HL-60 (cell line): Measurements from ENCODE around the gene MNAT1.

Experiments
- DNase-seq, 2 experiments: peaks; one replicate each; pipeline ENCODE4 v3.0.0-alpha.2; 2010 to 2020; ENCODE audit warnings: low read depth in 1 of 2, low spot score in 1 of 2
- H3K27ac ChIP-seq: fragments of 250-450 bp; sonication (Bioruptor Pico); replicated peaks from 2 replicates; pipeline ENCODE4 v1.5.1; 2020; ENCODE audit warnings: mild to moderate bottlenecking, moderate library complexity
- H3K27me3 ChIP-seq: fragments of 250-450 bp; sonication (Bioruptor Pico); 2 replicates; pipeline ENCODE4 v1.5.1; 2021; ENCODE audit warnings: mild to moderate bottlenecking, moderate library complexity; ENCODE audit not compliant: insufficient read depth, poor library complexity, severe bottlenecking
- H3K4me3 ChIP-seq: replicated peaks from 2 replicates; pipeline ENCODE4 v1.5.1; 2011; ENCODE audit warnings: mild to moderate bottlenecking, control low read depth, low read length; ENCODE audit not compliant: insufficient read depth
- GABPA ChIP-seq: IDR thresholded peaks from 2 replicates; pipeline ENCODE4 v1.6.1; 2012; ENCODE audit warnings: low read depth
- POLR2AphosphoS5 ChIP-seq: IDR thresholded peaks from 2 replicates; pipeline ENCODE4 v1.6.1; 2012; ENCODE audit warnings: low read depth
- SPI1 ChIP-seq: IDR thresholded peaks from 2 replicates; pipeline ENCODE4 v1.6.1; 2012; ENCODE audit warnings: low read depth, mild to moderate bottlenecking, borderline replicate concordance
- TF ChIP-seq, protein P1 (sequence below): IDR thresholded peaks from 2 replicates; pipeline ENCODE4 v1.6.1; 2012; ENCODE audit warnings: low read depth; ENCODE audit not compliant: insufficient replicate concordance
- TF ChIP-seq, protein P2 (sequence below): IDR thresholded peaks from one replicate; pipeline ENCODE4 v1.5.1; 2011; ENCODE audit warnings: low read length, control low read depth, inconsistent platforms; ENCODE audit not compliant: insufficient read depth

Gene MNAT1

DNA sequence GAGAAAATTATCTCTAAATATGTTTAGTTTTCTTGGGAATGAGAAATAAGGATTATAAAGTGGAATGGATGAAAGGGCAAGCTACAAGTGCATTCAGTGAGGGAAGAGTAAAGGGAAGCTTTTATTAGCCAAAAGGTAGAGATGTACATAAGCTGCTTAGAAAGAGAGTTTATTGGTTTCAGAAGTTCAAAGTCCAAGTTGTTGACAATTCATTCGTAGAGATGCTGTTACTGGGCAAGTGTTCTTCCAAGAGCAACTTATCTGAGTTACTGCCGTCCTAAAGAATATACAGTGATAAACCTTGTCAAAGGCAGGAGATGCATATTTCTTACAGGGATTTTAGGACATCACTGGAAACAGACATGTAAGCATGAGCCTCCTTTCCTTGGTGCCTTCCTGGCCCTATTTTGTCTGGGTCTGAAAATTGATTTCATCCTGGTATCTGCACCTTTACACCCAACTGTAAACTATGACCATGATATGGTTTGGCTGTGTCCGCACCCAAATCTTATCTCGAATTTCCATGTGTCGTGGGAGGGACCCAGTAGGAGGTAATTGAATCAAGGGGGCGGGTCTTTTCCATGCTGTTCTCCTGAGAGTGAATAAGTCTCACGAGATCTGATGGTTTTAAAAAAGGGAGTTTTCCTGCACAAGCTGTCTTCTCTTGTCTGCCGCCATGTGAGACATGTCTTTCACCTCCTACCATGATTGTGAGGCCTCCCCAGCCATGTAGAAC is 199.5 kb downstream of the MNAT1 start:
- TF ChIP-seq POLR2AphosphoS5: no peak
- TF ChIP-seq, protein P1, sequence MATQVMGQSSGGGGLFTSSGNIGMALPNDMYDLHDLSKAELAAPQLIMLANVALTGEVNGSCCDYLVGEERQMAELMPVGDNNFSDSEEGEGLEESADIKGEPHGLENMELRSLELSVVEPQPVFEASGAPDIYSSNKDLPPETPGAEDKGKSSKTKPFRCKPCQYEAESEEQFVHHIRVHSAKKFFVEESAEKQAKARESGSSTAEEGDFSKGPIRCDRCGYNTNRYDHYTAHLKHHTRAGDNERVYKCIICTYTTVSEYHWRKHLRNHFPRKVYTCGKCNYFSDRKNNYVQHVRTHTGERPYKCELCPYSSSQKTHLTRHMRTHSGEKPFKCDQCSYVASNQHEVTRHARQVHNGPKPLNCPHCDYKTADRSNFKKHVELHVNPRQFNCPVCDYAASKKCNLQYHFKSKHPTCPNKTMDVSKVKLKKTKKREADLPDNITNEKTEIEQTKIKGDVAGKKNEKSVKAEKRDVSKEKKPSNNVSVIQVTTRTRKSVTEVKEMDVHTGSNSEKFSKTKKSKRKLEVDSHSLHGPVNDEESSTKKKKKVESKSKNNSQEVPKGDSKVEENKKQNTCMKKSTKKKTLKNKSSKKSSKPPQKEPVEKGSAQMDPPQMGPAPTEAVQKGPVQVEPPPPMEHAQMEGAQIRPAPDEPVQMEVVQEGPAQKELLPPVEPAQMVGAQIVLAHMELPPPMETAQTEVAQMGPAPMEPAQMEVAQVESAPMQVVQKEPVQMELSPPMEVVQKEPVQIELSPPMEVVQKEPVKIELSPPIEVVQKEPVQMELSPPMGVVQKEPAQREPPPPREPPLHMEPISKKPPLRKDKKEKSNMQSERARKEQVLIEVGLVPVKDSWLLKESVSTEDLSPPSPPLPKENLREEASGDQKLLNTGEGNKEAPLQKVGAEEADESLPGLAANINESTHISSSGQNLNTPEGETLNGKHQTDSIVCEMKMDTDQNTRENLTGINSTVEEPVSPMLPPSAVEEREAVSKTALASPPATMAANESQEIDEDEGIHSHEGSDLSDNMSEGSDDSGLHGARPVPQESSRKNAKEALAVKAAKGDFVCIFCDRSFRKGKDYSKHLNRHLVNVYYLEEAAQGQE: no peak
- TF ChIP-seq GABPA: no peak
- TF ChIP-seq SPI1: no peak
- TF ChIP-seq, protein P2, sequence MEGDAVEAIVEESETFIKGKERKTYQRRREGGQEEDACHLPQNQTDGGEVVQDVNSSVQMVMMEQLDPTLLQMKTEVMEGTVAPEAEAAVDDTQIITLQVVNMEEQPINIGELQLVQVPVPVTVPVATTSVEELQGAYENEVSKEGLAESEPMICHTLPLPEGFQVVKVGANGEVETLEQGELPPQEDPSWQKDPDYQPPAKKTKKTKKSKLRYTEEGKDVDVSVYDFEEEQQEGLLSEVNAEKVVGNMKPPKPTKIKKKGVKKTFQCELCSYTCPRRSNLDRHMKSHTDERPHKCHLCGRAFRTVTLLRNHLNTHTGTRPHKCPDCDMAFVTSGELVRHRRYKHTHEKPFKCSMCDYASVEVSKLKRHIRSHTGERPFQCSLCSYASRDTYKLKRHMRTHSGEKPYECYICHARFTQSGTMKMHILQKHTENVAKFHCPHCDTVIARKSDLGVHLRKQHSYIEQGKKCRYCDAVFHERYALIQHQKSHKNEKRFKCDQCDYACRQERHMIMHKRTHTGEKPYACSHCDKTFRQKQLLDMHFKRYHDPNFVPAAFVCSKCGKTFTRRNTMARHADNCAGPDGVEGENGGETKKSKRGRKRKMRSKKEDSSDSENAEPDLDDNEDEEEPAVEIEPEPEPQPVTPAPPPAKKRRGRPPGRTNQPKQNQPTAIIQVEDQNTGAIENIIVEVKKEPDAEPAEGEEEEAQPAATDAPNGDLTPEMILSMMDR: no peak
- no peak overlapping the region for H3K27ac ChIP-seq
- no peak for DNase-seq
- no peak overlapping the region for H3K4me3 ChIP-seq
- no peaks in the 10 kb centered on the region for H3K27me3 ChIP-seq

DNA sequence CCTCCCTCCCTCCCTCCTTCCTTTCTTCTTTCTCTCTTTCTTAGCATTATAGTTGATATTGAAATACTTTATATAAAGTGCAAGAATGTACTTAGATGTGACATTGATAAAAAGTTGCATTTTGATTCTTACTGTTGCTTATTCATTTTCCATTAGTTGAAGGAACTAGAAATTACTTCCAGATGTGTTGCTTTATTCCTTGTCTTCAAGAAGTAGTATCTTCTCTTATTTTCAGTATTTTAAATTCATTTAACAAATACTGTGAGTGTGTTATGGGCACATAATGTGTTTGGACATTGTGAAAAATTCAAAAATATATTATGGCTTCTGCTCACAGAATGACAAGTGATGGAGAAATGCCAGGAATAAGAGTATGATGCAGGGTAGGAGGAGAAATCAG is 200.8 kb downstream of the MNAT1 start:
- Histone ChIP-seq H3K4me3 (no peak overlapping the region), H3K27me3 (no peaks in the 10 kb centered on the region), H3K27ac (no peak overlapping the region)
- TF ChIP-seq GABPA: no peak
- TF ChIP-seq, protein P2: no peak
- no peak for DNase-seq

DNA sequence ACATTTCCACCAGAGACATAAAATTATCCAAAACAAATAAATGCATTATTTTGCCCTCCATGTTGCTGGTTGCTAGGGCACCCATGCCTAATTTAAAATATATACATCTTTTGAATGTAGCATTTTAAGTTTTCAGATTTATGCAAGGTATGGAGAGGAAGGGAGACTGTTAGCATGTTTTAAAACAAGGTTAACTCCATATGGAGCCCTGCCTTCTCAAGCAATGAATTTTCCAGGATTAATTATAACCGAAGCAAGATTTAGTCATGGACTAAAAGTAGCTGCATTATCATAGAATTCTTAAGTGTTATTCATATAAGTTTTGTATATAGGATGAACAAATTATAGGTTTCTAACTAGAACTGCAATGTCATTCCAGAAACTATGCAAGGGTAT is 209.1 kb downstream of the MNAT1 start:
- no peaks in the 10 kb centered on the region for H3K27me3 ChIP-seq
- H3K27ac ChIP-seq: no peak overlapping the region
- no peak overlapping the region for H3K4me3 ChIP-seq
- TF ChIP-seq GABPA (no peak), SPI1 (no peak), POLR2AphosphoS5 (no peak)
- TF ChIP-seq, protein P2: no peak
- TF ChIP-seq, protein P1: no peak
- DNase-seq: no peak

DNA sequence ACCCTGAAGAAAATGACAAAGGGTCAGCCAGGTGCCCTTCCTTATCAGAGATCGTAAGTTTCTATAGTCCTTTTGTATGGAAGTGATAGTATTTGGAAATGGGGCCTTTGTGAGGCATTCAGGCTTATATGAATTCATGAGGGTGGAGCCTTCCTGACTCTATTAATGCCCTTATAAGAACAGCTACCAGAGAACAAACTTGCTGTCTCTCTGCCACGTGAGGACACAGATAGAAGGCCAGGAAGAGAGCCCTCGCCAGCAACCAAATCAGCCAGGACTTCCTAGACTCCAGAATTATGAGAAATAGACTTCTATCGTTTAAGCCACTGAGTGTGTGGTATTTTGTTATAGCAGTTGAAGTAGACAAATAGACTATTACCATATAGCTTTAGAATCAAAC is 209.6 kb downstream of the MNAT1 start:
- Histone ChIP-seq H3K27me3 (no peaks in the 10 kb centered on the region), H3K27ac (no peak overlapping the region), H3K4me3 (no peak overlapping the region)
- DNase-seq: no peak
- TF ChIP-seq, protein P1: no peak
- TF ChIP-seq GABPA (no peak), POLR2AphosphoS5 (no peak), SPI1 (no peak)
- TF ChIP-seq, protein P2: no peak
